ENCODE data around the gene ATP6V0A4.
"Not testable (repeated sequence)": the region's sequence is repeated elsewhere in the genome, so short reads cannot be mapped to it uniquely, and the experiment has no call there.

The ATP6V0A4 gene

DNA sequence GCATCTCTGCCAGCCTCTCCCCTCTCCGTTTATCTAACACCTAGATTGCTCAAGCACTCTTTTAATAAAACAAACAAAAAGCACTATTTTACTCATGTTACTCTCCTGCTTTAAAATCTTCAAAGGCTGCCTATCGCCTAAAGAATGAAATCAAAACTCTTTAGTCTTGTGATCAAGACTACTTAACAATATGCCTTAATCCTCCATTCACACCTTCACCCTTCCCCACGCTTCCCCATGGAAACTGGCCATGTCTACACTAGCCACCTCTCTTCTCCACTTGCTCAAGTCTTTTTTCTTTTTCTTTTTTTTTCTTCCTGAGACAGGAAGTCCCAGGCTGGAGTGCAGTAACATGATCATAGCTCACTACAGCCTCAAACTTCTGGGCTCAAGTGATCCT, 48.0 kb downstream of the ATP6V0A4 start:
- DNase-seq, result no peak

- no peak for DNase-seq
These were observed 49.3 kb downstream of the ATP6V0A4 start for GRCh38 chr7:138748666-138749065.

DNA sequence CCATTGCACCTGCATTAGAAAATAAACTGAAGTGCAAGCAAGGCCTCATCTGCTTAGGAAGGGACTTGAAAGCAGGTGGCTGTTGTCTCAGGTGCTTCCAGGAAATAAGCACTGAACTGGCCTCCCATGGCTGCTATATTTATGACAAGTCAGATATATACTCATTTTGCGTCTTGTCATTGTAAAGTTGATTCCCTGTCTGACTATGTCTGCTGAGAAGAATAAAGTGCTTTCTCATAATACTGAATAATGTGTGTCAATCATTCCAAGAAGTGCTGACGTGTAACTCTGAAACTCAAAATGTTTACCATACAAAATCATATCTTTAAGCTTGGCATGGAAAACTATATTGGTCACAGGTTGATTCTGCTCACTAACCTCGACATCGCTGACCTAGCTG, 51.9 kb downstream of the ATP6V0A4 start:
- no peak for DNase-seq

GRCh38 chr7:138745189-138745588, 52.8 kb downstream of the ATP6V0A4 start:
- no peak for DNase-seq

DNA sequence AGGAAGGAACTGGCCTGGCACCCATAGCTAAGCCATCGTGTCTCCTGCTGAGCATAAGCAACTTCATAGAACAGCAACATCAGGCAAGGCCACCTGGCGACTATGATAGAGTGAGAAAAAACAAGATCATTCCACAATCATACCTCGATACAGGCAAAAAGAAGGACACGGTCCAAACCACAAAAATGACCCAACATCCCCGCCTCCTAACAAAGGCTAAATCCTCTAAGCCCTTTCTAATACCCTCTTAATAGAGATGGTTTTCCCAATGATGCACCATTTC, 56.6 kb downstream of the ATP6V0A4 start:
- no peak for DNase-seq

GRCh38 chr7:138739859-138740258, 58.1 kb downstream of the ATP6V0A4 start:
- no peak for DNase-seq

- DNase-seq, result peak; percentile 83 to 87
These were observed 59.3 kb downstream of the ATP6V0A4 start for GRCh38 chr7:138738551-138739335.

DNA sequence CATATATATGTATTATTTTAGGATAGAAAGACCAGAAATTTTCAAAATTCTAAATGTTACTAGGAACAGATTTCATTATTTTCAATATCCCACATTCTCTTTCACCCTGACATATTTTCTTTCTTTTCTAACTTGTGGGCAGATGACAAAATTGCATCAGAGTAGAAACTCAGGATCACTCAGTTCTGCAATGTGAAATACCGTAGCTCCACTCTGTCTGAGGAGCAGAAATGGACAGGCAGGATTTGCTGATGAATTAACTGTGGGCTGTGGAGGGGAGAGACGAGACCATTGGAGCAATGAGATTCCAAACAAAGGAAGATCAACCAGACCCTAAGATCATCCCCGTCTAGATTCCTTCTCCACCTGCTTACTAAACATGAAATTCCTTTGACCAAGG, 59.9 kb downstream of the ATP6V0A4 start:
- no peak for DNase-seq

GRCh38 chr7:138735399-138735798, 62.6 kb downstream of the ATP6V0A4 start:
- DNase-seq, result no peak

DNA sequence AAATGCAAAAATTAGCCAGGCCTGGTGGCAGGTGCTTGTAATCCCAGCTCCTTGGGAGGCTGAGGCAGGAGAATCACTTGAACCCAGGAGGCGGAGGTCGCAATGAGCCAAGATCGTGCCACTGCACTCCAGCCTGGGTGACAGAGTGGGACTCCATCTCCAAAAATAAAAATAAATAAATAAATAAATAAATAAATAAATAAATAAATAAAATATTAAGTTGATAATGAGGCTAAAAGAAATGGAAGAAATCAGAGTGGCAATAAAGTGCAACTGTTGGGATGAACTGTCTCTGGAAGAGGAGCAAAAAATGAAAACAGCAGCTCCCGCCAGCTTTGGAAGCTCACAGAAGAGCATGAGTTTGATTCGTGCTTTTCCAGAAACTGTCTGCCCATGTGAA, 66.3 kb downstream of the ATP6V0A4 start:
- not testable (repeated sequence) for DNase-seq

DNA sequence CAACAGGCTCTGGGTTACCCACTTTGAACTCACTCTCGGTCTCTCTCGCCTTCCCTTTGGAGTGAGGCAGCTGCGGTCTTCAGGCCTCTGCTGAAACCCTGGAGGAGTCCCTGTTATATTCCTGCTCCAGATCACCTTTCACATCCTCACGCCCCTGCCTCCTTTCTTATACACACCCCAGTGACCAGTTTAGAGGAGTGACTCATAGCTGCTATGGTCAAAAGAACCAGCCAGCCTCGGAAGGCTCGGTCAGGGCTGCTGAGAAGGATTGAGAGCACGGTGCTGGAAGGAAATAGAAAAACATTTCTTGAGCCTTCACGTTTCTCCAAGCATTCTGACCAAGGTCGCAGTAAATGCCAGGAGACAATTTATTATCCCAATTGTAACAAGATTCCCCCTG, 68.6 kb downstream of the ATP6V0A4 start:
- no peak for DNase-seq

- DNase-seq, result no peak
These were observed 70.5 kb downstream of the ATP6V0A4 start for GRCh38 chr7:138727336-138728099.

DNA sequence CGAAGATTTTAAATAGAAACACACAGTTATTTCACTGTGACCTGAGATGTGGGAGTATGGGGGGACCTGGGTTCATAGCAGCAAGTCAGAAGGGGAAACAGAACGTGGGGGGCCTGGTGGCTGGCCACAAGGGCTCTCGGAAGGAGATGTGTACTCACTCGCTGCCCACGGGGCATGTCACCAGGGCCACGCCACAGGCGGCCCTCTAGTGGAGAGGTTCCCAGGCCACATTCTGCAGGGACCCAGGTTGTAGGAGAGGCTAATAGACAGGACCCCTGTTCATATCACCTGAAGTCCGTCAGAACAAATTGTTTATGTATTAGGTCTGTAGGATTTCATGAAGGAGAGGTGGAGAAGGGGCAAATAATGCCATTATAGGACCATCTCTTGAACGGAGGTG, 71.7 kb downstream of the ATP6V0A4 start:
- peak in 1 of 2 donors; percentile 12 for DNase-seq

DNA sequence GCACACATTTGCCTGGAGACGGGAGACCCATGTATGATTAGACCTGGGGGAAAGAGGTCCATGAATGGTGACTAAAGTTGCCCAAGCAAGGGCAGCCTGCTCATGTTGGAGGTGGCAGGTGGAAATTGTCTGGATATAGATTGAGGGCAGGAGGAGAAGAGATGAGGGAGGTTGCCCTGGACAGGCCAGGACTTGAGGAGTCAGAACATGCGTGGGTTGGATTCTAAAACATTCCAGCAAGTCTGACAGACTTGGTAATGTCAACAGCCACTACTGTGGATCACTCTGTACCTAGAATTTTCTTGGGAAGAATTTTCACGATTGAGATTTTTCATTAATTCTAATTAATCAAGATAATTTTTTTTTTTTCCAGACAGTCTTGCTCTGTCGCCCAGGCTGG, 77.7 kb downstream of the ATP6V0A4 start:
- DNase-seq, result no peak

- DNase-seq, result no peak
These were observed 81.1 kb downstream of the ATP6V0A4 start for GRCh38 chr7:138716889-138717288.

GRCh38 chr7:138713191-138713590, 84.8 kb downstream of the ATP6V0A4 start:
- no peak for DNase-seq

GRCh38 chr7:138712652-138713051, 85.3 kb downstream of the ATP6V0A4 start:
- DNase-seq, result no peak

GRCh38 chr7:138710536-138711385, 87.2 kb downstream of the ATP6V0A4 start:
- no peak for DNase-seq

- no peak for DNase-seq
These were observed 92.8 kb downstream of the ATP6V0A4 start for GRCh38 chr7:138705167-138705566.

DNA sequence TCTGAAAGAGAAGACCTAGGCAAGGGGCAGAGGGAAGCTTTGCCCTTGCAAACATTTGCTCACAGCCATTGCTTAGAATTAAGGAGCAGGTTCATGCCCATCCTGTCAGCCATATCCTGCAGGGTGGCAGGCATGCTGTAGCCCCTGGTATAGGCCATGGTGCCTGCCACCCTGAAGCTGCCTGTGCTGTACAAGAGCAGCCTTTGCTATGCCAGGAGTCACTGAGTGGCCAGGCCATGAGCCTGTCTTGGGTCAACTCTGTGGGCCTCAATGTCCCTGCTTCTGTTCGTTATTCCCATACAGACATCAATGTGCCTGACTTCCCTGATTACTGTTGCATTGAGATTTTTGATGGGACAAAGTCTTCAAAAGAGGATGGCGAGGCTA, 96.5 kb downstream of the ATP6V0A4 start:
- DNase-seq, result no peak

GRCh38 chr7:138700857-138701536, 97.0 kb downstream of the ATP6V0A4 start, which contains the start of gene SVOPL:
SVOPL (minus strand) TSS chr7:138701362; CDS start chr7:138679045, 22,317 bp downstream.
- no peak for DNase-seq

- no peak for DNase-seq
These were observed 98.3 kb downstream of the ATP6V0A4 start for GRCh38 chr7:138699661-138700060.

GRCh38 chr7:138698281-138698680, 99.7 kb downstream of the ATP6V0A4 start:
- no peak for DNase-seq
